ENCODE results near the gene PNKD.

- TF ChIP-seq CTCF (IDR thresholded peaks at IDR 0.05; ENCODE audit: low read depth, low read length, poor library complexity, severe bottlenecking), result no peak
- TF ChIP-seq EZH2phosphoT487 (IDR thresholded peaks at IDR 0.05; ENCODE audit: borderline replicate concordance, low read length), result no peak
Measured at GRCh38 chr2:218374795-218375194, 104.5 kb downstream of the PNKD start.
